ENCODE data around the gene SKI. TPM values are rescaled to one million over a fixed set of nuclear protein-coding genes. Genes with fewer than 3 reads are reported as not detected.
"Not testable (repeated sequence)": the region's sequence is repeated elsewhere in the genome, so short reads cannot be mapped to it uniquely, and the experiment has no call there.

SKI gene
- polyA plus RNA-seq, 3 donors, result 0.20 to 6.6 (median 0.25) TPM

GRCh38 chr1:2331200-2331544 is 103.1 kb downstream of the SKI start:
- Histone ChIP-seq H3K4me1 (ENCODE audit: control insufficient read depth in 1 of 2, insufficient read depth in 2 of 2, low read length in 2 of 2) (no peaks in the 10 kb centered on the region), H2AFZ (ENCODE audit: insufficient read depth, low read depth, low read length, poor library complexity, severe bottlenecking) (no peak overlapping the region), H3K79me2 (ENCODE audit: insufficient read depth, low read length) (no peaks in the 10 kb centered on the region), H3K4me3 (replicated peaks in 1 of 3; ENCODE audit: low read depth in 2 of 3, low read length in 3 of 3) (no peak overlapping the region), H3K4me2 (replicated peaks; ENCODE audit: extremely low read depth, low read length, poor library complexity, severe bottlenecking) (no peak overlapping the region), H4K20me1 (ENCODE audit: insufficient read depth, low read length) (no peaks in the 10 kb centered on the region), H3K9ac (ENCODE audit: insufficient read depth, low read length, poor library complexity, severe bottlenecking) (no peak overlapping the region), H3K9me3 (replicated peaks in 1 of 2; ENCODE audit: control insufficient read depth in 1 of 2, insufficient read depth in 1 of 2, low read length in 2 of 2) (no peaks in the 10 kb centered on the region), H3K36me3 (replicated peaks in 1 of 2; ENCODE audit: control insufficient read depth in 1 of 2, insufficient read depth in 2 of 2, low read length in 2 of 2) (no peaks in the 10 kb centered on the region), H3K27me3 (ENCODE audit: control insufficient read depth in 2 of 2, insufficient read depth in 2 of 2, low read length in 2 of 2) (no peaks in the 10 kb centered on the region), H3K27ac (ENCODE audit: low read depth in 1 of 2, low read length in 2 of 2) (no peak overlapping the region)
- WGBS (ENCODE audit: insufficient coverage), result 94% methylated on average over 11 of the region's 11 CpGs
- Mint-ChIP-seq H3K4me3 (no peak overlapping the region), H3K36me3 (no peaks in the 10 kb centered on the region), H3K9me3 (peaks cover 0 to 2% (median 0%) of the 10 kb centered on the region in 7 donors), H3K4me1 (no peaks in the 10 kb centered on the region), H3K27me3 (ENCODE audit: low read depth in 3 of 3) (peaks cover 3 to 16% (median 4%) of the 10 kb centered on the region in 3 donors), H3K27ac (no peak overlapping the region)
- TF ChIP-seq, protein P1, sequence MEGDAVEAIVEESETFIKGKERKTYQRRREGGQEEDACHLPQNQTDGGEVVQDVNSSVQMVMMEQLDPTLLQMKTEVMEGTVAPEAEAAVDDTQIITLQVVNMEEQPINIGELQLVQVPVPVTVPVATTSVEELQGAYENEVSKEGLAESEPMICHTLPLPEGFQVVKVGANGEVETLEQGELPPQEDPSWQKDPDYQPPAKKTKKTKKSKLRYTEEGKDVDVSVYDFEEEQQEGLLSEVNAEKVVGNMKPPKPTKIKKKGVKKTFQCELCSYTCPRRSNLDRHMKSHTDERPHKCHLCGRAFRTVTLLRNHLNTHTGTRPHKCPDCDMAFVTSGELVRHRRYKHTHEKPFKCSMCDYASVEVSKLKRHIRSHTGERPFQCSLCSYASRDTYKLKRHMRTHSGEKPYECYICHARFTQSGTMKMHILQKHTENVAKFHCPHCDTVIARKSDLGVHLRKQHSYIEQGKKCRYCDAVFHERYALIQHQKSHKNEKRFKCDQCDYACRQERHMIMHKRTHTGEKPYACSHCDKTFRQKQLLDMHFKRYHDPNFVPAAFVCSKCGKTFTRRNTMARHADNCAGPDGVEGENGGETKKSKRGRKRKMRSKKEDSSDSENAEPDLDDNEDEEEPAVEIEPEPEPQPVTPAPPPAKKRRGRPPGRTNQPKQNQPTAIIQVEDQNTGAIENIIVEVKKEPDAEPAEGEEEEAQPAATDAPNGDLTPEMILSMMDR (IDR thresholded peaks at IDR 0.05), result no peak
- intact Hi-C loops (cut with micrococcal nuclease), result no loop called here
- no peak for DNase-seq

- H3K9ac ChIP-seq (ENCODE audit: insufficient read depth, low read length, poor library complexity, severe bottlenecking); H3K4me3 Mint-ChIP-seq; intact Hi-C loops (cut with micrococcal nuclease); H4K20me1 ChIP-seq (ENCODE audit: insufficient read depth, low read length); H2AFZ ChIP-seq (ENCODE audit: insufficient read depth, low read depth, low read length, poor library complexity, severe bottlenecking); H3K4me1 ChIP-seq (ENCODE audit: control insufficient read depth in 1 of 2, insufficient read depth in 2 of 2, low read length in 2 of 2); H3K9me3 ChIP-seq (replicated peaks in 1 of 2; ENCODE audit: control insufficient read depth in 1 of 2, insufficient read depth in 1 of 2, low read length in 2 of 2); H3K4me2 ChIP-seq (replicated peaks; ENCODE audit: extremely low read depth, low read length, poor library complexity, severe bottlenecking); H3K4me3 ChIP-seq (replicated peaks in 1 of 3; ENCODE audit: low read depth in 2 of 3, low read length in 3 of 3); H3K4me1 Mint-ChIP-seq; H3K27ac ChIP-seq (ENCODE audit: low read depth in 1 of 2, low read length in 2 of 2); H3K36me3 ChIP-seq (replicated peaks in 1 of 2; ENCODE audit: control insufficient read depth in 1 of 2, insufficient read depth in 2 of 2, low read length in 2 of 2); H3K79me2 ChIP-seq (ENCODE audit: insufficient read depth, low read length); H3K36me3 Mint-ChIP-seq; H3K27me3 ChIP-seq (ENCODE audit: control insufficient read depth in 2 of 2, insufficient read depth in 2 of 2, low read length in 2 of 2); H3K27ac Mint-ChIP-seq; H3K9me3 Mint-ChIP-seq; DNase-seq: not testable (repeated sequence)
- H3K27me3 Mint-ChIP-seq (ENCODE audit: low read depth in 3 of 3), result peaks cover 3 to 16% (median 5%) of the 10 kb centered on the region in 3 donors
- WGBS (ENCODE audit: insufficient coverage), result 94% methylated on average over 2 of the region's 33 CpGs
Measured at GRCh38 chr1:2331580-2331979, 103.5 kb downstream of the SKI start.

All from CD14-positive monocyte (primary cell).